GM18511 (cell line): ENCODE data around the gene TARDBP.
"Not testable (repeated sequence)": the region's sequence is repeated elsewhere in the genome, so short reads cannot be mapped to it uniquely, and the experiment has no call there.

Source experiments
- ATAC-seq: cut with Tn5 transposase; IDR thresholded peaks from one replicate; pipeline ENCODE4 v1.9.1; 2021; ENCODE audit warnings: mild to moderate bottlenecking, moderate library complexity; ENCODE audit not compliant: unreplicated experiment

TARDBP gene

DNA sequence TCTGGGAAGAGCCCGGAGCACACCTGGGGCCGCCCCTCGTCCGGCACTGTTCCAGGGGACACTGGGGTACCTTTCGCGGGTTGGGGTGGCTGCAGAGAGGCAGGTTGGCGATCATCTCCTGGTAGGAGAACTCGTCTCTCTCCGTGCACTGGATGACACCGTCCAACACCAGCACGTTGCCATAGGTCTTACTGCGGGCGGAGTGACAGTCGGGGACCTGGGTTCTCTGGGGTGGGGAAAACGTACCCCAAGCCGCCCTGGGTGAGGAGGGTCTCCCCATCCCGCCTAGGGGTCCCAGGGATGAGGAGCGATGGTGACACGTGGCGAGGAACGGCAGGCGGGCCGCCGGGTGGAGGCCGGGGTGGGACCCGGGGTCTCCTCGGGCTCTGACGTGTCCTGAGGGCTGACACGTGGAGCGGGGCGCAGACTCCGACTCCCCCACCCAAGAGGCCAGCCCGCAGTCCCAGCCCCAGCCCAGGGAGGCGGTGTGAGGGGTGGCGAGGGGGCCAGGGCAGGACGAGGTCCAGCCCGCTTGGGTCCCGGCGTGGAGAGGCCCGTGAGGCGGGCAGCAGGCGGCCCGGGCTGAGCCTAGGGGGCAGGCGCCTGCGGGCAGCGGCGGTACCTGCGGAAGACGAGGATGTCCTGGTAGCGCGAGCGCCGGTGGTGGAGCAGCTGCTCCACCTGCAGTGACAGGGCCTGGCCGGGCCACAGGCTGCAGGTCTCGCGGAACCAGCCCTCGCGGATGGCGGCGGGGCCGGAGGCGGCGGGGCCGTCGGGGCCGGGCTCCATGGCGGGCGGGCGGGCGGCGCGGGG lies 46.9 kb downstream of the TARDBP start:
- peak; percentile 23 for ATAC-seq

DNA sequence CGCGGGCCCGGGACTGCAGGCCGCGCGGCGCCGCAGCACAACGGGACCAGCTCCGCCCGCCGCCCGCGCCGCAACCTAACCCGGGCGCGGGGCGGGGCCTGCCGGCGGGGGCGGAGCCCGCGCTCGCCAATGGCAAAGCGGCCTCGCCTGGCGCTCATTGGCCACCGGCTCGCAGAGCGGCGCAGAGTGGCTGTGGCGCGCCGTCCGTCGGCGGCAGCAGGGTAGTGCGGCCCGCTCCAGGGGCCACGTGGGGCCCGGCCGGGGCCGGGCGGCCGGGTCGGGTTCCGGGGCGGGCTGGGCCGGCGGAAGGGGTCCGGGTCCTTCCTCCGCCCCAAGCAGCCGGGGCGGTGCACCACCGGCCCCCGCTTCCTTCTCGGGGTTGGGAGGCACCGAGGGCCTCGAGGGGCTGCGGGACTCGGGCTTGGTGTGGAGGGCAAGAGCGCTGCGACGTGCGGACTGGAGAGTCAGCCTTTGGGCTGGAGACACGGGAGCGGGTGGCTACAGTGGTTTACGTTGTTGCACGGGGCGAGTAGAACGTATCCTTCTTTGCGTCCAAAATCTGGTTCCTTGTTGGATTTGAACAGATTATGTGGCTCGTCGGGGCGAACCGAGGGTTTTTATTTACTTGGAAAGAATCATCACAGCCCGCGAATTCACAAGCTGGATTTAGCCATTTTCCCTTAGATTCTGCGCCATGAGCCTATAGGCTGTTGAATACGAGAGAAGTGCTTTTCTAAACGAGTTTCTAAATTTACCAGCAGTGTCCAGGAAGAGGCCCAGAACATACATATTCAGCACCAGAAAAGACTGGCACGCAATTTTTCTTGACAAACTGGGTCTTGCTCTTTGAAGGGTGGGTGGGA lies 47.7 kb downstream of the TARDBP start, which contains the start of gene SRM:
TSS of gene SRM (minus strand) at position 51 of the 863 bp plus-strand sequence. CDS start 75 bp downstream, outside the sequence.
- peak; percentile 88 for ATAC-seq

DNA sequence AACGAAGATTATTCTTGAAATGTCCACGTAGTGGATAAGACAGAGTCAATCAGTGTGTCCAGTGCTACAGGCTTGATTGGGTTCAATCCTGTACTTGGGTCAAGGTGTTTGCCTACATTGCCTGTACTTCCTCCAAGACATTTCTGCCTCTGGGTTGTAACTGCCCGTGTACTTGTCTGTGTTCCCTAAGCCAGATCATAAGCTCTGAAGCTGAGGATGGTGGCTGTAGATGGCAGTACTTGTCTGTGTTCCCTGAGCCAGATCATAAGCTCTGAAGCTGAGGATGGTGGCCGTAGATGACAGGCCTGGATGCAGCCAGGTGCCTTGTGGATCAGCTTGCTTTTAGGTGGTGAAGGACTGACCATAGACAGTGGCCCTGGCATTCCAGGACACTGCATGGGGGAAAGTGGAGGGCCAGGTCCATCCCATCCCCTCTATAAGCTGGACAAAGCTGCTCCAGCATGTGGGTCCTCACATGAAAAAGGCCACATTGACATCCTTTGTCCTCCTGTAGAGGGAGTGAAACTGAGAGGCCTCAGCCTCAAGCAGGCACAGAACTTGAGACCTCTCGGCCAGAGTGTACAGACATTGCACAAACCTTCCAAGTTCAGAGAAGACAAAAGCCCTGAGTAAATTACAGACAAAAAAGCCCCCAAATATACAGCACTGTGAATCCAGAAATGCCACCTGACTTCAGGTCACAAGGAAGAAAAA lies 49.4 kb downstream of the TARDBP start:
- no peak for ATAC-seq

DNA sequence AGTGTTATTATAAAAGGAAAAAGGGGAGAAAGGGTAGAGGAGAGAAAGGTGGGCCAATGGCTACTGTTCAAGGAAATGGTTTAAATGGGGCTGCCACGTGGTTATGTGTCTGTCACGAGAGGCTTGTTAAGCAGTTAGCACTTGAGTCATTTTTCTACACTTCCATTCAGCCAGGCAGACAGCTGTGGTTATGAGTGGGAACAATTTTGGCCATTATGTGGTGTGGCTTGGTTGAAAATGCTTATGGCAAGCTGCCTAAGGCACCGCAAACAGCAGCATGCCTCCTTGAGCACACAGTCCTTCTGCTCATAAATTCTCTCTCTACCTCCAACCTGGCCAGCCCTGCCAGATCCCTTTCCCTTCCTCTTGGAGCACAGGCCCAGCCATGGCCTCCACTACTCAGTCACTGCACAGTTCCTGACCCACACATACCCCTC lies 50.5 kb downstream of the TARDBP start:
- ATAC-seq, result peak; percentile 47

DNA sequence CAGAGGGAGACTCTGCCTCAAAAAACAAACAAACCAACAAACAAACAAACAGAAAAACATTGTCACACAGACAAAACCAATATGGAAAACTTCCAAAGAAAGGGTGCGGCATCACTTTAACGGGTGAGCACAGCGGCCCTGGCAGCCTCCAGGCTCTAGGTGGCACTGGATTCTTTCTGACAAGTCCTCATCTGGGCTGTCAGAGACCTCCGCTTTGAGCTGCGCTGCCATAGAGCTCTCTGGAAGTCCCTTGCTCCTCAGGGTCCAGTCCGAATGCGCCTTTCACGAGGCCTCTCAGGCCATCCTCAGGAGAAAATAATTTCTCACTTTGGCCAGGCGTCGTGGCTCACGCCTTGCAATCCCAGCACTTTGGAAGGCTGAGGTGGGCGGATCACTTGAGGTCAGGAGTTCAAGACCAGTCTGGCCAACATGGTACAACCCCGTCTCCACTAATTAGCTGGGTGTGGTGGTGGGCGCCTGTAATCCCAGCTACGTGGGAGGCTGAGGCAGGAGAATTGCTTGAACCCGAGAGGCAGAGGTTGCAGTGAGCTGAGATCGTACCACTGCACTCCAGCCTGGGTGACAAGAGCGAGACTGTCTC lies 51.6 kb downstream of the TARDBP start:
- ATAC-seq, result not testable (repeated sequence)

DNA sequence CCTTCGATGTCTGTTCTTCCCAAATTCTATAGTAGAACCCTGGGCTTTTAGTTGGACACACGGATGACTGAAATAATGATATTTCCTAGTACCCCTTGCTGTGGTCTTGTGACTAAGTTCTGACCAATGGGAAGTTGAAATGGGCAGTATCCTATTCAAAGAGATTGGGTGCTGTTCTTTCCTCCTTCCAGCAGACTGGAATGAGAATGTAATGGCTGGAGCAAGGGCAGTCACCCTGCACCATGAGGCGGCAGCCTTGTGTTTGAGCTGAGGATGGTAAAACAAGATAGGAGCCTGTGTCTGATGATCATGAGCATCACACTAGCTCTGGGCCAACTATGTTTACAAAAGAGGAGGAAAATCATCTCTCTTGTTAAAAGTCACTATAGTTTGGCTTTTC lies 52.5 kb downstream of the TARDBP start:
- ATAC-seq, result no peak

DNA sequence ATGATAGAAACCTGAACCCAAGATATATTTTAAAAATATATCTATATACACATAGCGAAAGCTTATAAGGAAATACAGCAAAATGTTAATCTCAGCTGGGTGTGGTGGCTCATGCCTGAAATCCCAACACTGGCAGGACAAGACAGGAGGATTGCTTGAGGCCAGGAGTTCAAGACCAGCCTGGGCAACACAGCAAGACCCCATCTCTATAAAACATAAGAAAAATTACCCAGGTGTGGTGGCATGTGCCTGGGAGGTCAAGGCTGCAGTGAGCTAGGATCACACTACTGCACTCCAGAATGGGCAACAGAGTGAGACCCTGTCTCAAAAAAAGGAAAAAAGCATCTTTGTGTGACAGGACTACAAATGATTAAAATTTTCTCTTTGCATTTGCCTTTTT lies 53.3 kb downstream of the TARDBP start:
- no peak for ATAC-seq

DNA sequence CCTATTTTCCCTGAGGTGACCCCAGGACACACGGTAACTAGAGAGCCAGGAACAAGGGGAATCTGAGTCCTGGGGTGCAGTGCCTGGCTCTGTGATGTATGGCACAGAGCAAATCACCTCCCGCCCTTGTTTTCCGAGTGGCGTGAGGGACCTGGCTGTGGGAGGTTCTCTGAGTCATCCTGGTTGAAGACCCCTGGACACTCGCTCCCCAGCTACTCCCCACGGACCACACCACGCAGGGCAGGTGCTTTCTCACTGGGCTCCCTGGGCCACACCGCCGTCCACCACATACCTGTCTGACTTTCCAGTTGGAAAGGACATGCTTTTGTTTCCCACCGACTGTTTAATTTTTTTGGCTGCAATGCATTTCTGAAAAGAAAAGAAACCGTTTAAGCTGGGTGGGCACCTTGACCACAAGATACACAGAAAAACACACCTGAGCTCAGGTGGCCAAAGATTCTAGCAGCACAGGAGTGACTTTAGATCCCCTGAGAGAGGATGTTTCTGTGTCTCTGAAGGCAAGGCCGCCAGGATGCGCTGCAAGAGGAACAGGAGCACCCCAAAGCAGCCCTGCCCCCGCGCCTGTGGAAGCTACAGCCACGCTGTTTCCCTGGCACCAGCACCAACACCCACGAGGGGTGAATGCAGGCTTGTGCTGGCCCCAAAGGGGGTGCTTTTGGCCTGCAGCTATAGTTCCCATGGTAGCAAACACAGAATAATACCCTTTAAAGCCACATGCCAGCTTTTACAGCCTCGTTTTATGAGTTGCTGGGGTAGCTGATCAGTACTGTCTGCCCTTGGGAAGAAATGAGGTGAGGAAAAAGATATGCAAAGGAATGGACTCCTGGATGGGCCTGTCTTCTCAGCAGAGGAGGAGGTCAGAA lies 55.5 kb downstream of the TARDBP start:
- no peak for ATAC-seq

DNA sequence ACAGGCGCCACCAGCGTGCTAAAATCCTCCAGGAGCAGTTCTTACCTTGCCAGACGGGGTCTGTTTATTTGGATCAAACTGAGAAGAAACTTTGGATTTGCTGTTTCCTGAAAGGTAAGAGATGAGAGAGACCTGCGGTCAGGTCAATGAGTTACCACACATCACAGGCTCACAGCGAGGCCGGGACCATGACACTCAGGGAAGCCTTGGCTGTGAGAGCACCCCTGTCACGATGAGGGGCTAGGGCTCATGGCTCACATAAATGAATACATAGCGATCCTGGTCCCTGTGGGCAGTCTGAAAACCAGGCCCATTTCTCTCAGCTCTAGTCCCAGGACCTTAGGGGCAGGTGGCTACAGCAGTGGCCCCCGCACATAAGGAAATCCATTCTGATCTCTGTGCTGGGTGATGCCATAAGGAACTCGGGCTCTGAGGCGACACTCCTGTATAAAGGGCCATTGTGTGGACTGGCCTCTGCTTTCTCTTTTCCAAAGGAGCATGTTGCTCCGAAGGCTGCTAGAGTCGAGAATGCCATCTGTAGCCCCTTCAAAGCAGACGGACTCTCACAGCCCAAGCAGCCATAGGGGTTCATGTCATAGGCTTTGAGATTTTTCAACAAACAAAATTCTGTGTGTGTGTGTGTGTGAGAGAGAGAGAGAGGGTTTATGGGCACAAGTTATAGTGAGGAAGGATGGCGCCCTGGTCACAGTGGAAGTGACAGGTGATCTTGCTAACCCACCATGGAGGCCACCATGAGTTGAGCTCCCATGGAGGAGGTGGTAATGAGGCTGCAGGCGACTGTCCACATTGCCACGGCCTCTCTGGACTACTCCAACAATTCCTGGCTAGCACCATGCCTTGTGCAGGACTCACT lies 56.4 kb downstream of the TARDBP start:
- ATAC-seq, result no peak

DNA sequence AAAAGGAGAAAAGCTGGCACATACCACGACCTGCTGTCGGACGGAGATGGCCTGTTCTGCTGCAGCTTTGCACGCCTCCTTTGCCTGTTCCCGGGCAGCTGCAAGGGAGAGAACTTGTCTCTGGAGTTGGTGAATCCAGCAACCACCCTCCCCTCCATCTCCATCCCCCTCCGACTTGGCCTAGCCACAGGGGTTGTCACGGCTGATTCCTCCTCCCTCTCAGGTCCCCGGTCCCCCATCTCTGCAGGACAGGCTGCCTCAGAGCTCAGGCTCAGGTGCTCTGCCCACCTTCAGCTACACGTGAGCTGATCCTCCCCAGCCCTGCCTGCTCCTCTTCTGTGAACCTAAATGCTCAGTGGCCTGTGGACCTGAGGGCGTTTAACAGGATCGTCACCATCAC lies 58.4 kb downstream of the TARDBP start:
- no peak for ATAC-seq

DNA sequence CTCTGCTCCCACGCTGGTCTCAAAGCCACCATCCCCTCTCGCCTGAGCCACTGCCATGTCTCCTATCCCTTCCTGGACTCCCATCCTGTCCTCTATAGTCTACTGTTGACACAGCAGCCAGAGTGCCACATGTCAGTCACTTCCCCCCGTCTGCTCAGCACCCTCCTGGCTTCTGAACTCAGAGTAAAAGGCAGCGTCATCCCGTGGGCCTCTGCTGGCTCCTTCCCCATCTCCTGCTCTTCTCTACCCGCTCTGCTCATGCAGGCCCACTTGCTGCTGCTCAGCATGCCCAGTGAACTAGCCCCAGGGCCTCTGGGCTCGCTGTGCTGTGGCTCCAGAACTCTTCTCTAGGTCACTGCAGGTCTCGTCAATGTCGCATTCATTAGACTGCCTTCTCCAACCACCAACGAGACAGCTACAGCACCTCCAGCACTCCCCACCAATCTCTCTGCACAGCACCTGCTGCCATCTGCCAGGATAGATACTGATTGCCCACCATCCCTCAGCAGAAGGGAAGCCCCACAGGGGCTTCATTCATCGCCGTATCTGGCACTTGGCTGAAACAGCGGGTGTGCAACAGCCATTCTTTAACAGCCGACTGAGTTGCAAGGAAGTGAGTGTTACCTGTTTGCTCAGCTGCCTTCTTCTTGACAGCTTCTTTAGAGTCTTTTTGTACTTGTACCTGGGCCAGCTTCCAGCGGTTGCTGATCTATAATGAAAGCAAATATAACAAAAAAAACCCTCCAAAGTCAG lies 59.2 kb downstream of the TARDBP start:
- no peak for ATAC-seq

DNA sequence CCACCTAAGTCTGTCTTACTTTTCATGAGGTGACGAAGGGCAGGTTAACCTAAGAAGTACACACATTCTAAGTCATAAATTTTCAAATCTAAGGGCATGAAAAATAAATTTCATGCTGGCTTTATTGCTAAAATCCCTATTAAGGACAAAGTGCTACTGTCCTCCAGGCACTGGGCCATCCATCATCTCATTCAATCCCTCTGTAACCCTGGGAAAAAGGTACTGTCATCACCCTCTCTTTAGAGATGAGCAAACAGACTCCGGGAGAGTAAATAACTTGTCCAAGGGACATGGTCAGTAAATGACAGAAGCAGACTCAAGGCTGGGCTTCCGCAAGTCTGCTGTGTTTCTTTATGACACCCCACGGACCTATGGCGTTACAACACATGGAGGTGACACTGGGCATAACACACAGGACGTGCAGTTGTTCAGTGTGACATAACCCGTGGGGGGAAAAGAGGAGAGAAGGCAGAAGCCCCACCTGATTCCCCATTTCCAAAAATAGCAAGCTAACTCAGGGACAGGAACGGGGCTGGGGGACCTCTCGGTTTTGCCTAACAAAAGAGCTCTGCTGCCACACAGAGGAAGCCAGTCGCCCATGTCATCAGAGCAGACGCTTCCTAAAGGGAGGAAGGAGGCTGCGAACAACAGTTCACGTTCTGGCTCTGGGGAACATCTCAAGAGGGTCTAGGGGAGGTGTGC lies 59.9 kb downstream of the TARDBP start:
- ATAC-seq, result no peak

DNA sequence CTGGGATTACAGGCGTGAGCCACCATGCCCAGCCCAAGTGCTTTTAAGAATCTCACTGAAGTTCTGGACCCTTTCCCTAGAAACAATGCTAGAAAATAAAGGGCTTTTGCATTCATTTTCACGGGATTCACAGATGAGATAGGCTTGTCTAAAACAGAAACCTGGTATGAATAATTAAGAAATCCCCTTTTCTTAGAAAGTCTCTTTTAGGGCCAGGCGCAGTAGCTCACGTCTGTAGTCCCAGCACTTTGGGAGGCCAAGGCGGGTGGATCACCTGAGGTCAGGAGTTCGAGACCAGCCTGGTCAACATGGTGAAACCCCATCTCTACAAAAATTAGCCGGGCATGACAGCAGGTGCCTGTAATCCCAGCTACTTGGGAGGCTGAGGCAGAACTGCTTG lies 60.9 kb downstream of the TARDBP start:
- ATAC-seq, result not testable (repeated sequence)
